ENCODE data around the gene BMERB1. TPM values are rescaled to one million over a fixed set of nuclear protein-coding genes. Genes with fewer than 3 reads are reported as not detected.
"Not testable (repeated sequence)": the region's sequence is repeated elsewhere in the genome, so short reads cannot be mapped to it uniquely, and the experiment has no call there.

BMERB1 gene
- total and polyA plus RNA-seq, 2 experiments from 2014 or later: 7.3 to 10.3 TPM

DNA sequence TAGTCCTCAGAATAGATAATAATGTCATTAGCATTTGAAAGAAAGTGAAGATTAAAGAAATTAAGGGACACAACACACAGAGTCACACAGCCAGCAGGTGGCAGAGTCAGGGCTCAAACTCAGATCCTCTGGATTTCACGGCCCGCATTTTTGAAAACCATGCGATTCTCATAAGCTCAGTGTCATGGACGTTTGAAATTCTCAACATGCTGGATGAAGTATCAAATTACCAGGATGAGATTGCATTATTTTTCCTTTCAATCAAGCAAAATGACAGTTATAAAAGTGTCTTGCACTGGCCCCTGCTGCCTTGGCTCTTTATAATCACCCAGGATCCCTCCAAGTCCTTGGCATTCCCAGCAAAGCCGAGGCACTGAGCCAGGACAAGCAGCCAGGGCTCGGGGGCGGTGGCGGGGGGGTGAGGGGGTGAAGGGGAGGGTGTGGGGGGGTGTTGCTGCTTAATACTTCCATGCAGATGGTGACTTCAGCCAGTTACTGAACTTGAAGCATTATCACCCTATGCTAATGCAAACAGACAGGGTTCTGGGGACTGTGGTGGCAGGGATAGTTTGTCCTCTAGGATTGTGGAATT is 6.6 kb upstream of the BMERB1 start:
- peaks cover under 1% of the 10 kb centered on the region for H3K27me3 ChIP-seq
- no peaks in the 10 kb centered on the region for H3K4me1 ChIP-seq (ENCODE audit: insufficient read depth)
- no peak for TF ChIP-seq EZH2 (IDR thresholded peaks at IDR 0.05; ENCODE audit: borderline replicate concordance)
- TF ChIP-seq, protein P1, sequence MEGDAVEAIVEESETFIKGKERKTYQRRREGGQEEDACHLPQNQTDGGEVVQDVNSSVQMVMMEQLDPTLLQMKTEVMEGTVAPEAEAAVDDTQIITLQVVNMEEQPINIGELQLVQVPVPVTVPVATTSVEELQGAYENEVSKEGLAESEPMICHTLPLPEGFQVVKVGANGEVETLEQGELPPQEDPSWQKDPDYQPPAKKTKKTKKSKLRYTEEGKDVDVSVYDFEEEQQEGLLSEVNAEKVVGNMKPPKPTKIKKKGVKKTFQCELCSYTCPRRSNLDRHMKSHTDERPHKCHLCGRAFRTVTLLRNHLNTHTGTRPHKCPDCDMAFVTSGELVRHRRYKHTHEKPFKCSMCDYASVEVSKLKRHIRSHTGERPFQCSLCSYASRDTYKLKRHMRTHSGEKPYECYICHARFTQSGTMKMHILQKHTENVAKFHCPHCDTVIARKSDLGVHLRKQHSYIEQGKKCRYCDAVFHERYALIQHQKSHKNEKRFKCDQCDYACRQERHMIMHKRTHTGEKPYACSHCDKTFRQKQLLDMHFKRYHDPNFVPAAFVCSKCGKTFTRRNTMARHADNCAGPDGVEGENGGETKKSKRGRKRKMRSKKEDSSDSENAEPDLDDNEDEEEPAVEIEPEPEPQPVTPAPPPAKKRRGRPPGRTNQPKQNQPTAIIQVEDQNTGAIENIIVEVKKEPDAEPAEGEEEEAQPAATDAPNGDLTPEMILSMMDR (IDR thresholded peaks at IDR 0.05; ENCODE audit: poor library complexity): peak; percentile 62
- no peak for TF ChIP-seq EZH2phosphoT487 (IDR thresholded peaks at IDR 0.05; ENCODE audit: low read depth, severe bottlenecking, unreplicated experiment)
- peak; percentile 57 for DNase-seq (ENCODE audit: low spot score)
- no peak overlapping the region for H2AFZ ChIP-seq
- no peaks in the 10 kb centered on the region for H4K20me1 ChIP-seq (ENCODE audit: insufficient read depth, poor library complexity, severe bottlenecking)
- H3K9me3 ChIP-seq (ENCODE audit: low read depth): no peaks in the 10 kb centered on the region
- no peak overlapping the region for H3K27ac ChIP-seq
- 30% methylated on average over 8 of the region's 8 CpGs for WGBS (ENCODE audit: low lambda C conversion rate, missing lambda C conversion rate)
- no peaks in the 10 kb centered on the region for H3K36me3 ChIP-seq (replicated peaks; ENCODE audit: insufficient read depth, low read depth)
- H3K4me2 ChIP-seq: no peak overlapping the region
- no peak overlapping the region for H3K4me3 ChIP-seq
- H3K79me2 ChIP-seq: no peaks in the 10 kb centered on the region
- no peaks in the 10 kb centered on the region for H3K9me2 ChIP-seq (replicated peaks; ENCODE audit: insufficient read depth)

DNA sequence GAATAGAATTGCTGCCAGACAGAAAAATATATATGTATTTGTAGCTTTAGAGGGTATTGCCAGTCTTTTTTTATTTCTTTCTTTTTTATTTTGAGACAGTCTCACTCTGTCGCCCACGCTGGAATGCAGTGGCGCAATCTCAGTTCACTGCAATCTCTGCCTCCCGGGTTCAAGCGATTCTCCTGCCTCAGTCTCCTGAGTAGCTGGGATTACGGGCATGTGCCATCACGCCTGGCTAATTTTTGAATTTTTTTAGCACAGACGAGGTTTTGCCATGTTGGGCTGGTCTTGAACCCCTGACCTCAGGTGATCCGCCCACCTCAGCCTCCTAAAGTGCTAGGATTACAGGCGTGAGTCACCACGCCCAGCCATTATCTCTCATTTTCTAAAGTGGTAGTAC is 3.5 kb upstream of the BMERB1 start:
- not testable (repeated sequence) for H3K9me3 ChIP-seq (ENCODE audit: low read depth); H4K20me1 ChIP-seq (ENCODE audit: insufficient read depth, poor library complexity, severe bottlenecking); DNase-seq (ENCODE audit: low spot score); H3K27ac ChIP-seq; H3K79me2 ChIP-seq; H3K9me2 ChIP-seq (replicated peaks; ENCODE audit: insufficient read depth); H3K4me1 ChIP-seq (ENCODE audit: insufficient read depth); H3K4me2 ChIP-seq; H2AFZ ChIP-seq; H3K4me3 ChIP-seq; H3K36me3 ChIP-seq (replicated peaks; ENCODE audit: insufficient read depth, low read depth)
- 89% methylated on average over 11 of the region's 11 CpGs for WGBS (ENCODE audit: low lambda C conversion rate, missing lambda C conversion rate)
- peaks cover 31% of the 10 kb centered on the region for H3K27me3 ChIP-seq

DNA sequence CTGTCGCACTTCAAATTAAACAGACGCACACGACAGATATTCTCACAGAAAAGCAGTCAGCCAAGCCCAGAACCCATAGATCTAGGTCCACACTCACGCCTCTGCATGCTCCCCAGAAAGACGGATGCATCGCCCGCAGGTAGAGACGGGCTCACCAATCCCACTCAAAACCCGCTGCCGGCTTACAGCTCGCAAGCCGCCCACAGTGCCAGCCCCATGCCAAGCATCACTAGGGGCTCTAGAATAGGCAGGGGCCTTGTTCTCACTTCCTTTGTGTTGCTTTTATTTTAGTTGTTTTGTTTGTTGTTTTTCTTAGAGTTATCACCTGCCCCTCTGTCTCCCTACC is 336 bp upstream of the BMERB1 start:
- H3K79me2 ChIP-seq: no peaks in the 10 kb centered on the region
- H3K4me3 ChIP-seq: no peak overlapping the region
- H3K27me3 ChIP-seq: peaks cover 37% of the 10 kb centered on the region
- H3K4me2 ChIP-seq: peak overlapping the region; percentile 82
- WGBS (ENCODE audit: low lambda C conversion rate, missing lambda C conversion rate): 67% methylated on average over 12 of the region's 12 CpGs
- no peak overlapping the region for H2AFZ ChIP-seq
- TF ChIP-seq EZH2phosphoT487 (IDR thresholded peaks at IDR 0.05; ENCODE audit: low read depth, severe bottlenecking, unreplicated experiment): no peak
- TF ChIP-seq, protein P1 (IDR thresholded peaks at IDR 0.05; ENCODE audit: poor library complexity): no peak
- TF ChIP-seq EZH2 (IDR thresholded peaks at IDR 0.05; ENCODE audit: borderline replicate concordance): no peak
- H3K9me3 ChIP-seq (ENCODE audit: low read depth): no peaks in the 10 kb centered on the region
- no peaks in the 10 kb centered on the region for H3K36me3 ChIP-seq (replicated peaks; ENCODE audit: insufficient read depth, low read depth)
- DNase-seq (ENCODE audit: low spot score): no peak
- H4K20me1 ChIP-seq (ENCODE audit: insufficient read depth, poor library complexity, severe bottlenecking): no peaks in the 10 kb centered on the region
- H3K9me2 ChIP-seq (replicated peaks; ENCODE audit: insufficient read depth): no peaks in the 10 kb centered on the region
- H3K27ac ChIP-seq: no peak overlapping the region
- no peaks in the 10 kb centered on the region for H3K4me1 ChIP-seq (ENCODE audit: insufficient read depth)

DNA sequence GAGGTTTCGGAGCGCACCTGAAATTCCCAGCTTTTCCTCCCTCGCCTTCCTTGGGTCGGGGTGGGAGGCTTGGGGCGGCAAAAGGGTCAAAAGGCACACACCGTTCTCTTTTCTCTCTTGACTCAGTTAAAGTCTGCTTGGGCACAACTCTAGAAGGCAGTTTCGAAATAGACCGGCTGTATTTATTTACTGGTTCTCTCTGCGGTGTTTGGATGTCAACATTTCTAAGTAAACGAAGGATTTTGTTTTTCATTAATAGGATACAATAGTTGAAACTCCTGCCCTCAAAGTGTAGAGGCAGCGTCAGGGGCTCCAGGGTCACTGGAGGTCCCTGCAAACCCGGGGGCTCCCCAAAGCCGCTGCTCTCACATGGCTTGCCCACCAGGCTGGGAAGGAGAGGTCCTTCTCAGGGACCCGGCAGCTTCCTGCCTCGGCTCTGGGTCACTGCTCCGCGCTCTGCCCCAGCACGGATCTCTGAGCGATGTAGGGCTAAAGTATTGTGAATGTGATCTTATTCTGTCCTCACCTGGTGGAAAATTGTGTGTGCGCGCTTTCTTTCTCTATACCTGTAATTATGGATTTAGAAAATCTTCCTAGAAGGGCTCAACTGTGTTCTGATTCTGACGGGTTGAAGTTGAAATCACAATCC is 952 bp downstream of the BMERB1 start:
- 8% methylated on average over 22 of the region's 22 CpGs for WGBS (ENCODE audit: low lambda C conversion rate, missing lambda C conversion rate)
- H3K79me2 ChIP-seq: no peaks in the 10 kb centered on the region
- DNase-seq (ENCODE audit: low spot score): no peak

More for the DNA sequence above, 952 bp downstream of the BMERB1 start:
- H3K4me1 ChIP-seq (ENCODE audit: insufficient read depth): no peaks in the 10 kb centered on the region
- no peaks in the 10 kb centered on the region for H4K20me1 ChIP-seq (ENCODE audit: insufficient read depth, poor library complexity, severe bottlenecking)
- H2AFZ ChIP-seq: peak overlapping the region; percentile 47
- no peaks in the 10 kb centered on the region for H3K36me3 ChIP-seq (replicated peaks; ENCODE audit: insufficient read depth, low read depth)
- H3K9me2 ChIP-seq (replicated peaks; ENCODE audit: insufficient read depth): no peaks in the 10 kb centered on the region
- no peaks in the 10 kb centered on the region for H3K9me3 ChIP-seq (ENCODE audit: low read depth)
- H3K4me2 ChIP-seq: peak overlapping the region; percentile 82
- H3K27ac ChIP-seq: no peak overlapping the region
- TF ChIP-seq EZH2 (IDR thresholded peaks at IDR 0.05; ENCODE audit: borderline replicate concordance) (no peak), EZH2phosphoT487 (IDR thresholded peaks at IDR 0.05; ENCODE audit: low read depth, severe bottlenecking, unreplicated experiment) (no peak)
- TF ChIP-seq, protein P1 (IDR thresholded peaks at IDR 0.05; ENCODE audit: poor library complexity): no peak
- peak overlapping the region; percentile 14 for H3K4me3 ChIP-seq
- peaks cover 37% of the 10 kb centered on the region for H3K27me3 ChIP-seq
